ENCODE data around the gene HADHA. TPM values are rescaled to one million over a fixed set of nuclear protein-coding genes. Genes with fewer than 3 reads are reported as not detected.

The HADHA gene
- total and polyA plus RNA-seq, 2 donors (not counting 3 experiments of a cell fraction or from before 2014, with no cell fraction given): 79.4 to 158 TPM

- POLR2A ChIA-PET: no interaction called here
- peak; percentile 26 for DNase-seq (ENCODE audit: low read depth, low spot score)
- TF ChIP-seq FOS (IDR thresholded peaks at IDR 0.05; ENCODE audit: borderline replicate concordance, insufficient read depth, low read length) (no peak), EZH2 (IDR thresholded peaks at IDR 0.05; ENCODE audit: borderline replicate concordance, low read depth, low read length, severe bottlenecking) (no peak), CTCF (IDR thresholded peaks at IDR 0.05; ENCODE audit: extremely low read depth in 1 of 2, insufficient read depth in 1 of 2, low read depth in 1 of 2, low read length in 2 of 2) (no peak), MYC (IDR thresholded peaks at IDR 0.05; ENCODE audit: low read depth, low read length) (no peak), POLR2A (IDR thresholded peaks at IDR 0.05; ENCODE audit: low read depth, low read length) (no peak), JUN (IDR thresholded peaks at IDR 0.05; ENCODE audit: borderline replicate concordance, insufficient read depth, insufficient read length, low read depth) (no peak), MAX (IDR thresholded peaks at IDR 0.05; ENCODE audit: insufficient read depth, insufficient read length) (no peak), POLR2AphosphoS5 (IDR thresholded peaks at IDR 0.05; ENCODE audit: insufficient read depth, low read depth, low read length) (no peak), GATA2 (IDR thresholded peaks at IDR 0.05; ENCODE audit: insufficient read depth, insufficient read length, low read depth, low read length) (no peak)
- Histone ChIP-seq H3K9me3 (replicated peaks; ENCODE audit: control insufficient read depth, insufficient read depth, low read length) (no peaks in the 10 kb centered on the region), H3K9me1 (replicated peaks; ENCODE audit: control insufficient read depth, extremely low read depth, insufficient read depth, low read length) (no peaks in the 10 kb centered on the region), H3K27ac (ENCODE audit: insufficient read depth, low read depth, low read length) (no peak overlapping the region), H4K20me1 (replicated peaks; ENCODE audit: control insufficient read depth, extremely low read depth, insufficient read depth, low read length) (peaks cover 2% of the 10 kb centered on the region), H3K9ac (replicated peaks; ENCODE audit: extremely low read depth, insufficient read depth, low read length) (no peak overlapping the region), H3K27me3 (ENCODE audit: control insufficient read depth in 2 of 2, insufficient read depth in 2 of 2, low read length in 2 of 2) (no peaks in the 10 kb centered on the region), H3K79me2 (ENCODE audit: control insufficient read depth, insufficient read depth, low read length) (peaks cover 24% of the 10 kb centered on the region), H3K36me3 (ENCODE audit: control insufficient read depth in 2 of 2, extremely low read depth in 1 of 2, insufficient read depth in 2 of 2, low read length in 2 of 2) (peaks cover 0 to 8% of the 10 kb centered on the region in 2 experiments), H3K4me3 (replicated peaks in 1 of 3; ENCODE audit: insufficient read depth in 1 of 3, low read depth in 1 of 3, low read length in 3 of 3) (no peak overlapping the region), H3K4me2 (ENCODE audit: insufficient read depth, low read length) (no peak overlapping the region), H3K4me1 (ENCODE audit: control insufficient read depth, extremely low read depth, insufficient read depth, low read length) (no peaks in the 10 kb centered on the region), H2AFZ (ENCODE audit: low read depth, low read length) (no peak overlapping the region)
- no peak for FAIRE-seq
- dilution Hi-C loops (cut with MboI; ENCODE audit: extremely low pct_ligation_motif_present, low sequenced_read_pairs): no loop called here
- intact Hi-C loops (cut with micrococcal nuclease): no loop called here
- CTCF ChIA-PET: no interaction called here
- BruUV-seq (replicated peaks): no TSS peak
These were observed 11.4 kb upstream of the HADHA start for GRCh38 chr2:26255759-26256384.
